ENCODE results near the gene PCNX4.

DNA sequence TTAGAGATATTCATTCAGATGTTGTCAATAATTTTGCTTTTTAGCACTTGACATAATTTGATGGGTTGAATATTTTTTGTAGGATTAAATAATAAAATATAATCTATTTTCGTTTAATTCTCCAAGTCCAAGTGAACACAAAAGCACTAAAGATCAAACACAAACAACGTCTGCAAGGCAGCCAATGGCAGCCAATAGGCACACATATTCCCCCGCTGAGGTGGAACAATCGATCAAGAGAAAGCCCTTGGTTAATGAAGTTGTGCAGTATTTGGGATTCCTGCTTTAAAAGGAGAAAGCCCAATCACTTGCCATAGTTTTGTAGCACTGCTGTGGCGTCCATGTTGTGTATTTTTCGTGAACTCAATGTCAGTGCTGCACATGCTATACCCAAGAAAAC is 72.0 kb downstream of the PCNX4 start:
- TF ChIP-seq, protein P1, sequence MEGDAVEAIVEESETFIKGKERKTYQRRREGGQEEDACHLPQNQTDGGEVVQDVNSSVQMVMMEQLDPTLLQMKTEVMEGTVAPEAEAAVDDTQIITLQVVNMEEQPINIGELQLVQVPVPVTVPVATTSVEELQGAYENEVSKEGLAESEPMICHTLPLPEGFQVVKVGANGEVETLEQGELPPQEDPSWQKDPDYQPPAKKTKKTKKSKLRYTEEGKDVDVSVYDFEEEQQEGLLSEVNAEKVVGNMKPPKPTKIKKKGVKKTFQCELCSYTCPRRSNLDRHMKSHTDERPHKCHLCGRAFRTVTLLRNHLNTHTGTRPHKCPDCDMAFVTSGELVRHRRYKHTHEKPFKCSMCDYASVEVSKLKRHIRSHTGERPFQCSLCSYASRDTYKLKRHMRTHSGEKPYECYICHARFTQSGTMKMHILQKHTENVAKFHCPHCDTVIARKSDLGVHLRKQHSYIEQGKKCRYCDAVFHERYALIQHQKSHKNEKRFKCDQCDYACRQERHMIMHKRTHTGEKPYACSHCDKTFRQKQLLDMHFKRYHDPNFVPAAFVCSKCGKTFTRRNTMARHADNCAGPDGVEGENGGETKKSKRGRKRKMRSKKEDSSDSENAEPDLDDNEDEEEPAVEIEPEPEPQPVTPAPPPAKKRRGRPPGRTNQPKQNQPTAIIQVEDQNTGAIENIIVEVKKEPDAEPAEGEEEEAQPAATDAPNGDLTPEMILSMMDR (IDR thresholded peaks at IDR 0.05) = no peak
- TF ChIP-seq POLR2A (IDR thresholded peaks at IDR 0.05) = no peak

Measured in breast epithelium (tissue), 3 donors.